HG03280 (cell line): ENCODE data around the gene CHAC1.

Experiments
- ATAC-seq: cut with Tn5 transposase; IDR thresholded peaks from one replicate; pipeline ENCODE4 v1.9.1; 2021; ENCODE audit warnings: mild to moderate bottlenecking, moderate library complexity; ENCODE audit not compliant: unreplicated experiment

Gene CHAC1

GRCh38 chr15:40982855-40983254 is 29.6 kb downstream of the CHAC1 start:
- no peak for ATAC-seq

DNA sequence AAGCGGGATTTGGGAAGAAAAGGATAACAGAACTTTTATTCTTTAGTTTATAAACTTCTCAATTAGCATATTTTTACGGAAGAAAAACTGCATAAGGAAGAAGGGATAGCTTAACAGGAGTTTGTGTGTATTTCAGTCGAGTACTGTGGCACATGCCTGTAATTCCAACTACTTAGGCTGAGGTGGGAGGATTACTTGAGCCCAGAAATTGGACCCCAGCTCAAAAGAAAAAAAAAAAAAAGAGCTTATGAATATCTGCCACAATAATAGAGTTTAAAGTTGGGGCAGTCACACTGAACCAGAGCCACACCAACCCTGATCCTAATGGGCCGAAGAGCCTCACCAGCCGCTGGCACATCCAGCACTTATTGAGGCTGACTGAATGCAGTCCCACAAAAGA is 31.1 kb downstream of the CHAC1 start:
- ATAC-seq = no peak

DNA sequence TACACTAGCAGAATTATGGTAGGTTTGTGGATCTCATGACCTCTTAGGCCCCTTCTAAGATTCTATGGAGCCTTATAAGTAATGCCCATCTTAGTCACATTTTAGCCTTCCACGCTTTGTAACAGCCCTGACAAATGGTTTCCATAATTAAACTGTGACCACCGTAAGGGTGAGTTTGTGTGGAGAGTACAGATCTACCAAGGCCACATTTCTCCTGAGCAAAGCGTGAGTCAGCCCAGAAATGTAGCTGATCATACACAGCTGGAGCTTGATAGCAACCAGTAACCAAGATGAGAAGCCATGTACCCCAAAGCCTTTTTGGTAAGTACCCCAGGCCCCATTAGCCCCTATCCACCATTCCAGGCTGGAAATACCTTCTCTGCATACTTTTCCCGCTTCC is 31.7 kb downstream of the CHAC1 start:
- no peak for ATAC-seq

GRCh38 chr15:40985541-40986330 is 32.5 kb downstream of the CHAC1 start:
- no peak for ATAC-seq

DNA sequence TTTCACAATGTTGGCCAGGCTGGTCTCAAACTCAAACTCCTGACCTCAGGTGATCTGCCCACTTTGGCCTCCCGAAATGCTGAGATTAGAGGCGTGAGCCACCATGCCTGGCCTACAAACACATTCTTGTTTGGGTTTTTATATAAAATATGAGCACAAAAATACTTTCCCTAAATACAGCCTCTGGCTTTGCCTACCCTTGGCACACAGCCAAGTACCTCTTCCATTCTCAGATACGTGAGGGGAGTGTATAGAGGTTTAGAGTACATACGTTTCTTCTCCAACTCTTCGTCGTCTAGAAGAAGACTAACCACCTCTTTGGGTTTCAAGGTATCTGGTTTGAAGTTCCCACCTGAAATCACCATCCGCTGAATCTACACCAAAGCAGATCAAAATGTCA is 33.5 kb downstream of the CHAC1 start:
- no peak for ATAC-seq

DNA sequence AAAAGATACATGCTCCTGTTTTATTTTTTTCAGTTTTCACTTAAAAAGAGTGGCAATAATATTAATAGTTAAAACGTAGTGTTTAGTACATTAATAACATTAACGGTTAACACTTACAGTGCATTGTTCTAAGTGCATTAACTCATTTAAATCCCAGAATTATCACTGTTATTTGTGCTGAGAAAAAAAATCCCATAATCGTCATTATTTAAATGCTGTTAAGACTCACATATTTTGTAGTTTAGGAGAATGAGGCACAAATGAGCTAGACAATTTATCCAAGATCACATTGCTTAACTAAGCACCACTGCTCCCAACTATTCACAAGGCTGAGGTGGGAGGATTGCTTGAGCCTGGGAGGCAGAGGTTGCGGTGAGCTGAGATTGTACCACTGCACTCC is 34.9 kb downstream of the CHAC1 start:
- no peak for ATAC-seq

GRCh38 chr15:40990080-40990479 is 36.8 kb downstream of the CHAC1 start:
- no peak for ATAC-seq

- no peak for ATAC-seq
These were observed 37.5 kb downstream of the CHAC1 start for GRCh38 chr15:40990789-40991188.

DNA sequence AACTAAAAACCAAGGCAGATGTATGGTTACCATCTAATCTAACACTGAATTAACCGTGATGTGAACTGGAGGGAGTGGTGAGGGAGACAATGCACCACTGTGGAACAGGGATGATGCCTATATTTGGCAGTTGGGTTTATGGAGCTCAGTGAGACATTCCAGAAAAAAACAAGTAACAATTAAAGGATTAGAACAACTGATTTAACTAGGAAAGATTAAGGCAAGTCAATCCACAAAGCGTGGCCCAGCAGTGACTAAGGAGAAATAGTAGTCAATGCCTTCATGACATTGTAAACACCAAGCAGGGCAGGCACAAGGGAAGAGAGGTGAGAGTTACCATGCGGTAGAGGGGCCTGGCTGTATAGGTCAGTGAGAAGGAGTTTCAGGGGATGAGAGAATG is 38.1 kb downstream of the CHAC1 start:
- no peak for ATAC-seq

DNA sequence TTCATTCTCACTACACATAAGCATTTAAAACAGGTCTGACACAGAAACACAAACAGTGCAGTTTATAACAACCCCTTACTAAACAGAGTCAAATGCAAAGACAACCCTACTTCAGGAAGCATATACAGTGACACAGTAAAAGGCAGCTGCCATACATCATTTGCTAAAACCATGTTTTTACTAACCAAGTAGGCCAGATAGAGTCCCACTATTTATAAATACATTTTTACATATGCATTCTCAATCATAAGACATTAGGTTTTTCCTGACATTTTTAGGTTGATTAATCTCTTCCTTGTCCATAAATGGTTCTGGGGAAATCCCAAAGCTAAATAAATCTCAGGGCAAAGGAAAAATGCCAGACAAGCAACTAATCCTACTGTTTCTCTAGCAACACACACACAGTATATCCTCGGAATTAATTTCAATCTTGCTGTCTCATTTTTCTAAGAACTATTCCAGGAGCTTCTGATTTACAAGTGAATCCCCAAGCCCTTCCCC is 39.0 kb downstream of the CHAC1 start:
- no peak for ATAC-seq

GRCh38 chr15:40992825-40993224 is 39.6 kb downstream of the CHAC1 start:
- no peak for ATAC-seq

DNA sequence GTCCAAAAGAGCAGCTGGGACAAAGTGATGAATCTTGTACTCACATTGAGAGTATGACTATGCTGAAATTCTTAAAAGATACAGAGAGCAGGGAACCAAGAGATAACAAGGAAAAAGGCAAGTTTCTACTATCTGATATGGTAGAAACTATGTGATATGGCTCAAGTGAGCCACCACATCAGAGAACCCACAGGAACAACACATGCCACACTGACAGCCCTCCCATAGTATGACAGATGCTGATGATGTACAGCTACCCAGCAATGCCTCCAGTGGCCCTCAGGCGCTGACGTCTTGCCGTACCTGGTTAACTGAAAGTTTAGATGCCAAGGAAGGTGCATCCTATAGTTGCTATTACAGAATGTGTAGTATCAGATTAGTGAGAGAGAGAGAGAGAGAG is 42.4 kb downstream of the CHAC1 start:
- no peak for ATAC-seq

DNA sequence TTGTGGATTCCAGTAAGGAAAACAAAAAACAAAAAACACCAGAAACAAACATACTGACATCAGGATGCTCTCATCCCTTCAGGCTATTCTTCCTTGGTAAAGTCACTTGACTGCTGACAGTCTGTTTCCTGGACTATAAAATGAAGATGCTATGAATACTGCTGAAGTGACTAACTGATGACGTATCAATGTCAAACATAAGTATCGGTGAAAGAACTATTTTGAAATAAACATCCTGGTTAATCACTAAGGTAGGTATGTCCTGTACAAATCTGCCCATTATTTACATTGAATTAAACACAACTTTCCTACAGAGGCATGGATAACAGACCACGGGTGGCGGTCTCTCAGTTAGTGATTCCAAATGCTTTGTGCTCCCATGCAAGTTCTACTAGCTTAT is 45.9 kb downstream of the CHAC1 start:
- no peak for ATAC-seq

DNA sequence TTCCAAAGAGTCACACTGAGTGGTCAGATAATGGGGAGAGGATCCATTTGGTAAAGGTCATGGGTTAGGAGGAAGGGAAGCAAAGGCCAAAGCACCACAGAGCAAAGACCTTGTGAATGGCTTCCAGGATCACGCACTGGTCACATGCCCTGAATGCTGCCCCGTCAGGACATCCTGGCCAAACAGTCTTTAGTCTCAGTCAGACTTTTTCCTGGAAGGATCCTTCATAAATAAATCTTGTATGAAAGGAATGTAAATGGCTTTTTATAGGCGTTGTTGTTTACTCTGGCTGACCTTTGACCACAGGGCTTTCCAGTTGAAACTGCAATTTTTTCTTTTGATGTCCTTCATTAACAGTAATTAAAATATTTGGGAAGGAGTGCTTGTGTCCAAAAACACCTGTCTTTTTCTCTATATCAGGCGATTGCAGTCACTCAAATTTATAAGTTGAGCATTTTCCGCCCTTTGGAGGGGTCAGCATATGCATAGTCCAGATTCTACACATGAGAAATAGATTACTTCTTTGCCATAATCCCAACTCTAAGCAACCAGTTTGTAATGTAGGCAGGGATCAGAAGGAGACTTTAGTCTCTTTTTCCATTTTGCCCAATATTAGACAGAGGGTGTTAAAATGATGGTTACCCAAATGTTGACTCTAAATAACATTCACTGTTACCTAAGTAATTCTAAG is 48.4 kb downstream of the CHAC1 start:
- ATAC-seq = no peak

DNA sequence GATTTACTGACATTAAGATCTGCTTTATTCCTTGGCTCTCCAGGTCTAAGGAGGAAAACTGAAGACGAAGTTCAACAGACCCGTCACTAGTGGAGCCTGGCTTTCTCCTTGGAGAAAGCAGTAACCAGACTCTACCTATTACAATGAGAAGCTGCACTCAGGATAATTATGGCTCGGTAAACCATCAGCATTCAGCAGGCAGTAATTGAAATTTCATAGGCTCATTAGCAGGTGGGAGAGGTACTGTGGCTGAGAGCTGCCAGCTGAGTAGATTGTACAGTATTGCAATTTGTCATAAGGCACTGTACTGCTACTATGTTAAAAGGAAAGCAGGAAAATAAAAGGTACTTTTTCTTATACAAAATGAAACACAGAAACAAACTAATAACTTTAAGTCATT is 51.2 kb downstream of the CHAC1 start:
- ATAC-seq = no peak
